ENCODE measurements around the gene SEC11A.
"Not testable (repeated sequence)": the region's sequence is repeated elsewhere in the genome, so short reads cannot be mapped to it uniquely, and the experiment has no call there.

Gene SEC11A

DNA sequence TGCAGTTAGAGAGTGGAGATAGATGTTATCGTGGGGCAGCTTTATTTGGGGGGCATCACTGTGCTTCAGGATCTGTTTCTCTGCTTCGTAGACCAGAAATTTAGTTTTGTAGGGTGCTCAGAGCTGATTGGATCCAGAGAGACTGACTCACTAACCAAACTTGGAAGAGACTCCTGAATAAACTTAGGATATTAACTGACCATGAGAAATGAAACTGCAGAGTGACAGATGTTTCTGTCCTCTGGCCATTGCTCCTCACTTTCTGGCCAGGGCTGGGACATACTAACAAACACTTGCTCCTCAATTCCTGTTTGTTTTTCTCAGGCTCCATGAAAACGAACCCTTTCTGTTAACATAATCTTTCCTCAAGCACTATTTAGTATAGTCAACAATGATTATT is 36.8 kb upstream of the SEC11A start:
- Histone ChIP-seq H3K4me3 (ENCODE audit: low read length) (no peak overlapping the region), H3K4me1 (ENCODE audit: low read length) (0 out of 2 replicates have a peak, but pooled peaks cover 10% of the 10 kb centered on the region), H3K27me3 (replicated peaks; ENCODE audit: insufficient read depth, low read length) (no peaks in the 10 kb centered on the region), H3K9me2 (replicated peaks; ENCODE audit: insufficient read depth, low read length) (no peaks in the 10 kb centered on the region), H3K79me2 (ENCODE audit: low read length) (peaks cover 90% of the 10 kb centered on the region), H3K9ac (ENCODE audit: low read length) (no peak overlapping the region), H3K9me3 (replicated peaks; ENCODE audit: insufficient read depth, low read length) (no peaks in the 10 kb centered on the region), H2AFZ (ENCODE audit: low read length) (no peak overlapping the region), H4K20me1 (ENCODE audit: insufficient read depth, low read length) (peaks cover 25% of the 10 kb centered on the region), H3K27ac (ENCODE audit: low read length) (no peak overlapping the region), H3F3A (ENCODE audit: insufficient read depth, low read length) (peaks cover 3% of the 10 kb centered on the region; the same call in 1 of the 2 replicates), H3K4me2 (ENCODE audit: low read depth, low read length) (no peak overlapping the region), H3K36me3 (replicated peaks; ENCODE audit: insufficient read depth, low read length) (no peaks in the 10 kb centered on the region; the same call in 1 of the 2 replicates)
- TF ChIP-seq EZH2phosphoT487 (IDR thresholded peaks at IDR 0.05; ENCODE audit: low read length) (no peak), CTCF (IDR thresholded peaks at IDR 0.05; ENCODE audit: low read length) (no peak), EZH2 (optimal IDR thresholded peaks at IDR 0.05; ENCODE audit: low read depth, low read length) (no peak)
- no peak for DNase-seq

- Histone ChIP-seq H3K4me2 (ENCODE audit: low read depth, low read length) (no peak overlapping the region), H3K9me2 (replicated peaks; ENCODE audit: insufficient read depth, low read length) (no peaks in the 10 kb centered on the region), H3K4me1 (ENCODE audit: low read length) (0 out of 2 replicates have a peak, but pooled peaks cover 10% of the 10 kb centered on the region), H3K27ac (ENCODE audit: low read length) (no peak overlapping the region), H3K9me3 (replicated peaks; ENCODE audit: insufficient read depth, low read length) (no peaks in the 10 kb centered on the region), H3F3A (ENCODE audit: insufficient read depth, low read length) (peaks cover 8% of the 10 kb centered on the region; the same call in 1 of the 2 replicates), H3K27me3 (replicated peaks; ENCODE audit: insufficient read depth, low read length) (no peaks in the 10 kb centered on the region), H4K20me1 (ENCODE audit: insufficient read depth, low read length) (peaks cover 25% of the 10 kb centered on the region), H3K4me3 (ENCODE audit: low read length) (no peak overlapping the region), H2AFZ (ENCODE audit: low read length) (no peak overlapping the region), H3K9ac (ENCODE audit: low read length) (no peak overlapping the region), H3K36me3 (replicated peaks; ENCODE audit: insufficient read depth, low read length) (no peaks in the 10 kb centered on the region; the same call in 1 of the 2 replicates), H3K79me2 (ENCODE audit: low read length) (peaks cover 85% of the 10 kb centered on the region)
- no peak for DNase-seq
- TF ChIP-seq EZH2 (optimal IDR thresholded peaks at IDR 0.05; ENCODE audit: low read depth, low read length) (no peak), EZH2phosphoT487 (IDR thresholded peaks at IDR 0.05; ENCODE audit: low read length) (no peak), CTCF (IDR thresholded peaks at IDR 0.05; ENCODE audit: low read length) (no peak)
Measured at GRCh38 chr15:84752195-84752594, 36.3 kb upstream of the SEC11A start.

GRCh38 chr15:84751721-84752120 is 35.8 kb upstream of the SEC11A start:
- Histone ChIP-seq H4K20me1 (ENCODE audit: insufficient read depth, low read length) (peaks cover 25% of the 10 kb centered on the region), H3F3A (ENCODE audit: insufficient read depth, low read length) (peaks cover 11% of the 10 kb centered on the region; the same call in 1 of the 2 replicates), H3K79me2 (ENCODE audit: low read length) (peaks cover 80% of the 10 kb centered on the region)
- not testable (repeated sequence) for H3K9me3 ChIP-seq (replicated peaks; ENCODE audit: insufficient read depth, low read length); H3K4me2 ChIP-seq (ENCODE audit: low read depth, low read length); DNase-seq; H3K36me3 ChIP-seq (replicated peaks; ENCODE audit: insufficient read depth, low read length); H3K27ac ChIP-seq (ENCODE audit: low read length); H2AFZ ChIP-seq (ENCODE audit: low read length); H3K9ac ChIP-seq (ENCODE audit: low read length); H3K27me3 ChIP-seq (replicated peaks; ENCODE audit: insufficient read depth, low read length); H3K4me3 ChIP-seq (ENCODE audit: low read length); H3K9me2 ChIP-seq (replicated peaks; ENCODE audit: insufficient read depth, low read length); H3K4me1 ChIP-seq (ENCODE audit: low read length)

DNA sequence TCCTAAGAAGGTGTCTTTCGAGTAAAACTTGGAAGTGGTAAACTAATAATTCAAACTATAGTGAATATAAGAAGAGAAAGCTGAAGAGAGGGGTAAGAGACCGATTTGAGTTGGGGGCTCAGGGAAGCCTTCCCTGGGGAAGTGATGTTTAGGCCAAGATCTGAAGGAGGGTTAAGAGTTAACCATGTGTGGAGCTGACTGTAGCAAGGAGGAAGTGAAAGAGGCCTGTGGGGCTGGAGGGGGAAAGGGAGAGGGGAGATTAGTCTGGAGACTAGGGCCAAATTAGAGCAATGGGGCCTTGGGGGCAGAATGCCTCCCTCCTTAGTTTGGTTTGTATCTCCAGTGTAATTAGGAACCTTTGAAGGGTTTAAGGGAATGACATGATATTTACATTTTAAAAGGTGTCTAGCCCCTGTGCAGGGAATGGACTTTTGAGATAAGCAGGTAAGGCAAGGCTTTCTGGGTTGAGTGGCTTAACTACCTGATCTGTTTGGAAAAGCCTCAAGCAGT is 34.7 kb upstream of the SEC11A start:
- Histone ChIP-seq H3K9me2 (replicated peaks; ENCODE audit: insufficient read depth, low read length) (no peaks in the 10 kb centered on the region), H3K27ac (ENCODE audit: low read length) (no peak overlapping the region), H3K9me3 (replicated peaks; ENCODE audit: insufficient read depth, low read length) (no peaks in the 10 kb centered on the region), H3K27me3 (replicated peaks; ENCODE audit: insufficient read depth, low read length) (no peaks in the 10 kb centered on the region), H2AFZ (ENCODE audit: low read length) (no peak overlapping the region), H3K4me2 (ENCODE audit: low read depth, low read length) (peak overlapping the region; percentile 84), H3K36me3 (replicated peaks; ENCODE audit: insufficient read depth, low read length) (no peaks in the 10 kb centered on the region; the same call in 1 of the 2 replicates), H3K4me3 (ENCODE audit: low read length) (peak overlapping the region; percentile 96; the same call in 1 of the 2 replicates), H3F3A (ENCODE audit: insufficient read depth, low read length) (peaks cover 11% of the 10 kb centered on the region; the same call in 1 of the 2 replicates), H3K9ac (ENCODE audit: low read length) (no peak overlapping the region; the same call in 1 of the 2 replicates), H4K20me1 (ENCODE audit: insufficient read depth, low read length) (peaks cover 17% of the 10 kb centered on the region; the same call in 1 of the 2 replicates), H3K4me1 (ENCODE audit: low read length) (0 out of 2 replicates have a peak, but pooled peaks cover 10% of the 10 kb centered on the region), H3K79me2 (ENCODE audit: low read length) (peaks cover 77% of the 10 kb centered on the region)
- TF ChIP-seq EZH2phosphoT487 (IDR thresholded peaks at IDR 0.05; ENCODE audit: low read length) (no peak), EZH2 (optimal IDR thresholded peaks at IDR 0.05; ENCODE audit: low read depth, low read length) (no peak), CTCF (IDR thresholded peaks at IDR 0.05; ENCODE audit: low read length) (no peak)
- DNase-seq, result no peak

Measured in MM.1S (cell line).